B cell (primary cell): Measurements from ENCODE around the gene NFU1. TPM values are rescaled to one million over a fixed set of nuclear protein-coding genes. Genes with fewer than 3 reads are reported as not detected.
"Not testable (repeated sequence)": the region's sequence is repeated elsewhere in the genome, so short reads cannot be mapped to it uniquely, and the experiment has no call there.

Source experiments
- ATAC-seq: fragments of 200-7000 bp; cut with Tn5 transposase; one replicate; pipeline ENCODE4 v1.10.0; 2021; ENCODE audit warnings: low read depth, mild to moderate bottlenecking, moderate number of reproducible peaks, moderate library complexity
- CTCF ChIA-PET: fragments of 350-600 bp; sonication (Branson Sonifier 250); formaldehyde crosslinking; loops from one replicate; lab custom pipeline; 2021; ENCODE audit warnings: antibody characterized with exemption, inconsistent platforms; lab: Charles Lee
- POLR2A ChIA-PET: fragments of 350-600 bp; sonication (Branson Sonifier 250); formaldehyde crosslinking; loops from one replicate; lab custom pipeline; 2021; ENCODE audit warnings: antibody characterized with exemption; lab: Charles Lee
- DNase-seq: peaks from one replicate; pipeline ENCODE4 v3.0.0; 2013
- H2AFZ ChIP-seq: 2 replicates; pipeline ENCODE4 v1.6.1; 2012; ENCODE audit warnings: mild to moderate bottlenecking, low read depth, low read length; ENCODE audit not compliant: insufficient read depth, poor library complexity, severe bottlenecking
- H3K27ac ChIP-seq, 2 donors: 1 replicate in 1 of 2; 2 replicates in 1 of 2; pipeline ENCODE4 v1.5.1; 2012 to 2013; ENCODE audit warnings: low read length in 2 of 2, mild to moderate bottlenecking in 2 of 2, moderate library complexity in 1 of 2
- H3K27me3 ChIP-seq, 4 experiments: fragments of 200-600 bp in 1 of 4; sonication (generic) in 1 of 4; replicated peaks in 1 of 4; 1 replicate in 2 of 4; 2 replicates in 2 of 4; pipeline versions ENCODE4 v1.6.1 to v1.7.0; 2013 to 2016; ENCODE audit warnings: low read length in 3 of 4, mild to moderate bottlenecking in 2 of 4, mixed read lengths in 1 of 4, moderate library complexity in 1 of 4; ENCODE audit not compliant: insufficient read depth in 4 of 4, control insufficient read depth in 3 of 4; ENCODE audit errors: control extremely low read depth in 1 of 4
- H3K36me3 ChIP-seq, 2 experiments: replicated peaks in 1 of 2; 1 replicate in 1 of 2; 2 replicates in 1 of 2; pipeline versions ENCODE4 v1.6.1 to v1.7.1; 2013; ENCODE audit warnings: low read length in 1 of 2; ENCODE audit not compliant: insufficient read depth in 2 of 2, control insufficient read depth in 1 of 2; ENCODE audit errors: control extremely low read depth in 1 of 2, extremely low read depth in 1 of 2
- H3K4me1 ChIP-seq, 2 donors: fragments of 200-600 bp in 1 of 2; sonication (generic) in 1 of 2; 1 replicate in 1 of 2; 2 replicates in 1 of 2; pipeline versions ENCODE4 v1.5.1 to v1.6.1; 2013 to 2017; ENCODE audit warnings: low read length in 2 of 2; ENCODE audit not compliant: control insufficient read depth in 2 of 2, insufficient read depth in 2 of 2
- H3K4me2 ChIP-seq: replicated peaks from 2 replicates; pipeline ENCODE3; 2012; ENCODE audit warnings: mild to moderate bottlenecking, low read depth, low read length; ENCODE audit not compliant: poor library complexity, severe bottlenecking
- H3K4me3 ChIP-seq, 5 experiments: fragments of 200-600 bp in 1 of 5; sonication (generic) in 1 of 5; 1 replicate in 3 of 5; 2 replicates in 2 of 5; pipeline versions ENCODE4 v1.5.1 to v1.7.0; 2011 to 2016; ENCODE audit warnings: low read length in 4 of 5, mild to moderate bottlenecking in 4 of 5, low read depth in 2 of 5, control low read depth in 1 of 5, moderate library complexity in 1 of 5; ENCODE audit not compliant: insufficient read depth in 1 of 5; ENCODE audit errors: control extremely low read depth in 1 of 5, extremely low read depth in 1 of 5
- H3K79me2 ChIP-seq: fragments of 200-600 bp; sonication (generic); one replicate; pipeline ENCODE4 v1.6.0; 2016; ENCODE audit warnings: low read length; ENCODE audit not compliant: control insufficient read depth, insufficient read depth
- H3K9ac ChIP-seq: fragments of 200-600 bp; sonication (generic); 2 replicates; pipeline ENCODE4 v1.6.1; 2017; ENCODE audit warnings: mild to moderate bottlenecking, low read length, moderate library complexity
- H3K9me3 ChIP-seq, 3 donors: one replicate each; pipeline versions ENCODE4 v1.6.1 to v1.7.1; 2013; ENCODE audit warnings: low read length in 2 of 3; ENCODE audit not compliant: control insufficient read depth in 2 of 3, insufficient read depth in 1 of 3; ENCODE audit errors: control extremely low read depth in 1 of 3
- H4K20me1 ChIP-seq: 2 replicates; pipeline ENCODE4 v1.6.0; 2012; ENCODE audit warnings: mild to moderate bottlenecking, low read length; ENCODE audit not compliant: insufficient read depth, control insufficient read depth, poor library complexity, severe bottlenecking
- H3K27ac Mint-ChIP-seq: one replicate; pipeline ENCODE4 v1.8.0; 2021; ENCODE audit warnings: mixed read lengths
- H3K27me3 Mint-ChIP-seq: one replicate; pipeline ENCODE4 v1.8.0; 2021; ENCODE audit warnings: mixed read lengths
- H3K4me1 Mint-ChIP-seq: one replicate; pipeline ENCODE4 v1.8.0; 2021; ENCODE audit warnings: mixed read lengths
- H3K4me3 Mint-ChIP-seq: one replicate; pipeline ENCODE4 v1.8.0; 2021; ENCODE audit warnings: mixed read lengths
- H3K9me3 Mint-ChIP-seq: one replicate; pipeline ENCODE4 v1.8.0; 2022; ENCODE audit warnings: mixed read lengths; ENCODE audit not compliant: insufficient read depth
- CTCF ChIP-seq: fragments of 200-600 bp; IDR thresholded peaks from one replicate; pipeline ENCODE4 v1.8.0; 2022; ENCODE audit warnings: antibody characterized with exemption, mild to moderate bottlenecking
- EZH2 ChIP-seq: IDR thresholded peaks from 2 replicates; pipeline ENCODE4 v1.6.1; 2012; ENCODE audit warnings: borderline replicate concordance, low read depth, mild to moderate bottlenecking, moderate library complexity, low read length; ENCODE audit not compliant: insufficient read depth, poor library complexity, severe bottlenecking
- WGBS: methylation state at CpG from one replicate; pipeline ENCODE4 v1.1.5; 2013; ENCODE audit warnings: missing lambda C conversion rate; ENCODE audit not compliant: insufficient coverage; 5-methylcytosine and 5-hydroxymethylcytosine counted together
- intact Hi-C: fragments of 100-400 bp; cut with micrococcal nuclease; formaldehyde crosslinking; loops from one replicate; pipeline ENCODE4 v1.10.0; 2022
- polyA plus RNA-seq: library from polyadenylated mRNA; depleted of rRNA; stranded (reverse); fragments of >200 nt; gene quantifications from 2 replicates; pipeline ENCODE4 v1.2.3, GENCODE V29; 2012
- total RNA-seq, 2 donors: library from RNA; stranded (reverse); fragments of 120-200 nt in 1 of 2; gene quantifications; 1 replicate in 1 of 2; 2 replicates in 1 of 2; pipeline versions ENCODE4 v1.2.3 to v1.2.4, GENCODE V29; 2013 to 2022

NFU1 gene
- total and polyA plus RNA-seq, 2 donors (not counting 1 experiment from before 2014, with no cell fraction given) = 19.2 to 40.6 TPM

DNA sequence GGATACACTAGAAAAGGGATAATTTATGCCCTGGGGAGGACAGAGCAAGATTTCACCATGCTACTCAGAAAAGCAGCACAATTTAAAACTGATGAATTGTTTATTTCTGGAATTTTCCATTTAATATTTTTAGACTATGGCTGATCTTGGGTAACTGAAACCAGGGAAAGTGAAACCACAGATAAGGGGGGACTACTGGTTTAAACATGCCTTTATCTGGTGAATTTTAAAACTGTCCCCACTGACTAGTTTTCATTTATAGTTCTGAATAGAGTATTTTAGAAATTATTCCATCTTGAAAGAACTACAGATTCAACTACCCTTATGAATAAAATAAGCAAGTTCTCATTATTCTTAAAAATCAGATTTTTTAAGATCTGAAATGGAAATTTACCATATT is 15.0 kb downstream of the NFU1 start:
- no peaks in the 10 kb centered on the region for H3K9me3 Mint-ChIP-seq
- H3K27me3 Mint-ChIP-seq = no peaks in the 10 kb centered on the region
- H3K4me3 ChIP-seq = no peak overlapping the region
- DNase-seq (no peak), ATAC-seq (no peak)
- TF ChIP-seq EZH2 (no peak), CTCF (no peak)
- intact Hi-C loops = no loop called here
- POLR2A ChIA-PET = no interaction called here
- H3K9ac ChIP-seq = no peak overlapping the region
- H3K4me1 Mint-ChIP-seq = no peaks in the 10 kb centered on the region
- H3K4me1 ChIP-seq = no peaks in the 10 kb centered on the region
- CTCF ChIA-PET = no interaction called here
- H3K9me3 ChIP-seq = peaks cover 0 to 3% (median 0%) of the 10 kb centered on the region in 3 donors
- no peak overlapping the region for H2AFZ ChIP-seq
- peaks cover 2 to 32% of the 10 kb centered on the region in 2 experiments for H3K36me3 ChIP-seq
- no peak overlapping the region for H3K4me3 Mint-ChIP-seq
- H3K27ac Mint-ChIP-seq = no peak overlapping the region
- H4K20me1 ChIP-seq = no peaks in the 10 kb centered on the region
- H3K79me2 ChIP-seq = peaks cover 24% of the 10 kb centered on the region
- H3K4me2 ChIP-seq = no peak overlapping the region
- H3K27ac ChIP-seq = no peak overlapping the region
- no peaks in the 10 kb centered on the region for H3K27me3 ChIP-seq

GRCh38 chr2:69419111-69419510 is 18.1 kb downstream of the NFU1 start:
- H3K4me3 ChIP-seq, POLR2A ChIA-PET, DNase-seq, H3K27me3 Mint-ChIP-seq, H4K20me1 ChIP-seq, CTCF ChIA-PET, H3K4me3 Mint-ChIP-seq, H3K4me1 ChIP-seq, H3K9me3 ChIP-seq, H3K4me2 ChIP-seq, H3K9me3 Mint-ChIP-seq, H2AFZ ChIP-seq, ATAC-seq, H3K79me2 ChIP-seq, intact Hi-C loops, H3K9ac ChIP-seq, H3K27ac ChIP-seq, H3K27me3 ChIP-seq, H3K4me1 Mint-ChIP-seq, H3K27ac Mint-ChIP-seq: not testable (repeated sequence)
- 93% methylated on average over 4 of the region's 7 CpGs for WGBS
- H3K36me3 ChIP-seq = peaks cover 2 to 31% of the 10 kb centered on the region in 2 experiments
